ENCODE measurements around the gene PRMT1. TPM values are rescaled to one million over a fixed set of nuclear protein-coding genes. Genes with fewer than 3 reads are reported as not detected.

PRMT1 gene
- polyA plus RNA-seq, 2 of the 4 experiments (the other 2 are of a cell fraction): 504 to 516 TPM

GRCh38 chr19:49689133-49690078, 12.3 kb downstream of the PRMT1 start, which contains the start of gene ADM5:
ADM5 (plus strand) TSS chr19:49689594; CDS start chr19:49689838, 244 bp downstream.
- Histone ChIP-seq H3K4me2 (no peak within 1 kb of the TSS), H3K4me3 (no peak within 1 kb of the TSS), H3K27ac (no peak within 1 kb of the TSS), H3K9me3 (no peaks in the 10 kb centered on the region), H3K4me1 (peaks cover 9% of the 10 kb centered on the region; the same call in 1 of the 3 replicates)
- FAIRE-seq (no peak), DNase-seq (ENCODE audit: low read depth in 1 of 2, low spot score in 1 of 2) (no peak), ATAC-seq (peak; percentile 0 to 1; a peak in 3 of 6 replicates)
- 92% methylated on average over 47 of the region's 54 CpGs for WGBS (ENCODE audit: missing lambda C conversion rate)
- CTCF ChIA-PET: interaction anchor here (0.6 to 2.1 kb wide), 6 partner anchors 9 to 17 kb away, joined by 3 to 11 read pairs (median 4); no protein-coding TSS in a partner anchor
- no peak for TF ChIP-seq HDAC2 (IDR thresholded peaks at IDR 0.05)
- TF ChIP-seq FOXS1 (CRISPR knock-in tag; IDR thresholded peaks at IDR 0.05): no peak
- no peak for TF ChIP-seq HOXB5 (CRISPR knock-in tag; IDR thresholded peaks at IDR 0.05)
- TF ChIP-seq KDM1A (IDR thresholded peaks at IDR 0.05; ENCODE audit: low read depth): no peak
- no peak for TF ChIP-seq HEYL (CRISPR knock-in tag; IDR thresholded peaks at IDR 0.05)
- no peak for TF ChIP-seq CEBPB (IDR thresholded peaks at IDR 0.05)
- no peak for TF ChIP-seq BCL3 (IDR thresholded peaks at IDR 0.05)
- TF ChIP-seq E2F6 (IDR thresholded peaks at IDR 0.05; ENCODE audit: borderline replicate concordance, low read depth): no peak
- TF ChIP-seq FOSL2 (IDR thresholded peaks at IDR 0.05): no peak
- TF ChIP-seq FOSL2 (CRISPR knock-in tag; IDR thresholded peaks at IDR 0.05): no peak
- no peak for TF ChIP-seq ATOH8 (CRISPR knock-in tag; IDR thresholded peaks at IDR 0.05; ENCODE audit: low read depth)
- no peak for TF ChIP-seq NR3C1 (IDR thresholded peaks at IDR 0.05)
- no peak for TF ChIP-seq BHLHE40 (IDR thresholded peaks at IDR 0.05; ENCODE audit: low read depth, low read length)
- TF ChIP-seq CBX2 (IDR thresholded peaks at IDR 0.05; ENCODE audit: borderline replicate concordance, low read depth): no peak
- TF ChIP-seq TFCP2L1 (CRISPR knock-in tag; IDR thresholded peaks at IDR 0.05): no peak
- no peak for TF ChIP-seq FOSB (CRISPR knock-in tag; IDR thresholded peaks at IDR 0.05)
- TF ChIP-seq ELK1 (IDR thresholded peaks at IDR 0.05; ENCODE audit: low read depth, low read length): no peak
- no peak for TF ChIP-seq HMGXB4 (CRISPR knock-in tag; IDR thresholded peaks at IDR 0.05; ENCODE audit: borderline replicate concordance)
- no peak for TF ChIP-seq HOXA7 (CRISPR knock-in tag; IDR thresholded peaks at IDR 0.05)
- TF ChIP-seq PBX3 (IDR thresholded peaks at IDR 0.05): no peak; the same call in 1 of the 2 replicates
- POLR2A ChIA-PET: interaction anchor here (0.8 kb wide), 1 partner anchor 13 kb away, joined by 3 read pairs; no protein-coding TSS in a partner anchor

Data from A549 (cell line).